PC-3 (cell line): ENCODE measurements around the gene PUM2. TPM values are rescaled to one million over a fixed set of nuclear protein-coding genes. Genes with fewer than 3 reads are reported as not detected.

Experiments
- ATAC-seq: fragments of 200-7000 bp; cut with Tn5 transposase; 2 replicates; pipeline ENCODE4 v1.9.1; 2020; ENCODE audit warnings: mild to moderate bottlenecking, moderate library complexity
- BruUV-seq: library from RNA; stranded (reverse); fragments of 400-500 nt; replicated peaks from 2 replicates; lab custom pipeline; 2021; lab: Mats Ljungman, UMichigan
- CTCF ChIA-PET: fragments of 300-600 bp; sonication (Branson Sonifier 250); formaldehyde crosslinking; loops from one replicate; lab custom pipeline; 2022; ENCODE audit warnings: antibody characterized with exemption; lab: Charles Lee
- POLR2A ChIA-PET: fragments of 300-600 bp; sonication (Branson Sonifier 250); formaldehyde crosslinking; loops from one replicate; lab custom pipeline; 2022; ENCODE audit warnings: antibody characterized with exemption; ENCODE audit not compliant: unreplicated experiment; lab: Charles Lee
- DNase-seq: peaks from one replicate; pipeline ENCODE4 v3.0.0-alpha.2; 2015
- H2AFZ ChIP-seq: fragments of 300-600 bp; sonication (generic); 2 replicates; pipeline ENCODE4 v1.6.0; 2016; ENCODE audit warnings: antibody characterized with exemption, low read length
- H3F3A ChIP-seq: fragments of 300-600 bp; sonication (generic); one replicate; pipeline ENCODE4 v1.6.0; 2017; ENCODE audit warnings: antibody characterized with exemption, low read length, control low read depth, mild to moderate bottlenecking; ENCODE audit not compliant: unreplicated experiment
- H3K27ac ChIP-seq: fragments of 300-600 bp; sonication (generic); 2 replicates; pipeline ENCODE4 v1.5.1; 2016; ENCODE audit warnings: mild to moderate bottlenecking, low read length
- H3K27me3 ChIP-seq: fragments of 300-600 bp; sonication (generic); 2 replicates; pipeline ENCODE4 v1.6.1; 2016; ENCODE audit warnings: low read length, mixed read lengths
- H3K36me3 ChIP-seq: fragments of 300-600 bp; sonication (generic); 2 replicates; pipeline ENCODE4 v1.6.1; 2016; ENCODE audit warnings: low read depth, mixed run types, low read length, mixed read lengths
- H3K4me1 ChIP-seq: fragments of 300-600 bp; sonication (generic); 2 replicates; pipeline ENCODE4 v1.5.1; 2016; ENCODE audit warnings: low read length; ENCODE audit not compliant: insufficient read depth
- H3K4me2 ChIP-seq: fragments of 300-600 bp; sonication (generic); 2 replicates; pipeline ENCODE4 v1.6.0; 2016; ENCODE audit warnings: low read length
- H3K4me3 ChIP-seq: fragments of 300-600 bp; sonication (generic); 2 replicates; pipeline ENCODE4 v1.5.1; 2016; ENCODE audit warnings: mild to moderate bottlenecking, low read length, mixed read lengths
- H3K79me2 ChIP-seq: fragments of 300-600 bp; sonication (generic); 2 replicates; pipeline ENCODE4 v1.6.1; 2017; ENCODE audit warnings: low read length, mixed read lengths
- H3K9ac ChIP-seq: fragments of 300-600 bp; sonication (generic); 2 replicates; pipeline ENCODE4 v1.6.0; 2016; ENCODE audit warnings: mild to moderate bottlenecking, low read length
- H3K9me2 ChIP-seq: fragments of 300-600 bp; sonication (generic); replicated peaks from 2 replicates; pipeline ENCODE4 v1.6.1; 2016; ENCODE audit warnings: mixed run types, low read length, mixed read lengths
- H3K9me3 ChIP-seq: fragments of 300-600 bp; sonication (generic); 2 replicates; pipeline ENCODE4 v1.6.1; 2016; ENCODE audit warnings: low read length, mixed read lengths
- H4K20me1 ChIP-seq: fragments of 300-600 bp; sonication (generic); 2 replicates; pipeline ENCODE4 v1.6.1; 2016; ENCODE audit warnings: low read length, mixed read lengths
- CTCF ChIP-seq: fragments of 300-600 bp; sonication (generic); conservative IDR thresholded peaks from 2 replicates; pipeline ENCODE4 v1.5.1; 2017; ENCODE audit warnings: antibody characterized with exemption, low read depth, mild to moderate bottlenecking, low read length
- EZH2 ChIP-seq: fragments of 300-600 bp; sonication (generic); IDR thresholded peaks from one replicate; pipeline ENCODE4 v1.6.1; 2017; ENCODE audit warnings: antibody characterized with exemption, mild to moderate bottlenecking, low read length; ENCODE audit not compliant: unreplicated experiment
- EZH2phosphoT487 ChIP-seq: fragments of 300-600 bp; sonication (generic); IDR thresholded peaks from 2 replicates; pipeline ENCODE4 v1.6.1; 2018; ENCODE audit warnings: mild to moderate bottlenecking, antibody characterized with exemption, low read length, borderline replicate concordance
- intact Hi-C: fragments of 100-400 bp; cut with micrococcal nuclease; formaldehyde crosslinking; loops from 2 replicates; pipeline ENCODE4 v1.9.0; 2023
- total RNA-seq: library from RNA; depleted of rRNA; stranded (reverse); fragments of >200 nt; gene quantifications from 2 replicates; pipeline ENCODE4 v1.2.3, GENCODE V29; 2014

PUM2 gene
- total RNA-seq, 1 experiment from 2014 or later = 14.9 TPM

- DNase-seq = peak; percentile 35
- TF ChIP-seq EZH2phosphoT487 (no peak), EZH2 (no peak), CTCF (no peak)
These were observed 12.2 kb upstream of the PUM2 start for GRCh38 chr2:20362701-20363435.

GRCh38 chr2:20361893-20362292 is 11.2 kb upstream of the PUM2 start:
- TF ChIP-seq EZH2 = no peak
- TF ChIP-seq CTCF = no peak
- TF ChIP-seq EZH2phosphoT487 = no peak
- Histone ChIP-seq H3K9ac (no peak overlapping the region), H3K79me2 (no peaks in the 10 kb centered on the region), H3K4me3 (no peak overlapping the region), H3K4me1 (peaks cover 19% of the 10 kb centered on the region), H3K27me3 (no peaks in the 10 kb centered on the region), H3F3A (no peaks in the 10 kb centered on the region), H3K9me2 (no peaks in the 10 kb centered on the region), H4K20me1 (no peaks in the 10 kb centered on the region), H3K36me3 (no peaks in the 10 kb centered on the region), H3K4me2 (no peak overlapping the region), H2AFZ (no peak overlapping the region), H3K27ac (no peak overlapping the region), H3K9me3 (no peaks in the 10 kb centered on the region)
- DNase-seq = no peak
- CTCF ChIA-PET = no interaction called here
- intact Hi-C loops = no loop called here
- ATAC-seq = no peak
- POLR2A ChIA-PET = no interaction called here
- BruUV-seq = no TSS peak

More at GRCh38 chr2:20362701-20363435, 12.2 kb upstream of the PUM2 start:
- Histone ChIP-seq H3K27me3 (no peaks in the 10 kb centered on the region), H3K9me3 (no peaks in the 10 kb centered on the region), H4K20me1 (no peaks in the 10 kb centered on the region), H3F3A (no peaks in the 10 kb centered on the region), H3K4me1 (peaks cover 22% of the 10 kb centered on the region), H3K79me2 (no peaks in the 10 kb centered on the region), H3K9me2 (no peaks in the 10 kb centered on the region), H3K4me2 (no peak overlapping the region), H3K4me3 (no peak overlapping the region), H2AFZ (no peak overlapping the region), H3K36me3 (no peaks in the 10 kb centered on the region), H3K27ac (no peak overlapping the region), H3K9ac (no peak overlapping the region)
- no peak for ATAC-seq
- no TSS peak for BruUV-seq
- intact Hi-C loops = no loop called here
- ChIA-PET POLR2A (no interaction called here), CTCF (no interaction called here)

GRCh38 chr2:20359096-20359495 is 8.5 kb upstream of the PUM2 start:
- no peak for DNase-seq
- H3K4me1 ChIP-seq = peaks cover 7% of the 10 kb centered on the region; the same call in 1 of the 2 replicates
- no peaks in the 10 kb centered on the region for H3F3A ChIP-seq
- H3K4me2 ChIP-seq = no peak overlapping the region
- H3K27me3 ChIP-seq = no peaks in the 10 kb centered on the region
- H3K79me2 ChIP-seq = no peaks in the 10 kb centered on the region
- ChIA-PET POLR2A (no interaction called here), CTCF (no interaction called here)
- no peaks in the 10 kb centered on the region for H3K9me3 ChIP-seq
- no peak overlapping the region for H3K9ac ChIP-seq
- no peaks in the 10 kb centered on the region for H3K9me2 ChIP-seq
- TF ChIP-seq CTCF (no peak), EZH2 (no peak), EZH2phosphoT487 (no peak)
- intact Hi-C loops = no loop called here
- H4K20me1 ChIP-seq = no peaks in the 10 kb centered on the region
- ATAC-seq = no peak
- no peak overlapping the region for H3K27ac ChIP-seq
- no peaks in the 10 kb centered on the region for H3K36me3 ChIP-seq
- no TSS peak for BruUV-seq
- H2AFZ ChIP-seq = no peak overlapping the region
- H3K4me3 ChIP-seq = no peak overlapping the region
